Measurements from ENCODE around the gene HNRNPK. TPM values are rescaled to one million over a fixed set of nuclear protein-coding genes. Genes with fewer than 3 reads are reported as not detected.

The HNRNPK gene
- total and polyA plus RNA-seq, 2 donors from 2014 or later = 290 to 483 TPM

- Histone ChIP-seq H3K4me1 (ENCODE audit: control insufficient read depth in 2 of 3, insufficient read depth in 2 of 3, low read depth in 1 of 3, low read length in 3 of 3) (no peaks in the 10 kb centered on the region), H3K27ac (ENCODE audit: low read depth in 2 of 2, low read length in 2 of 2) (no peak overlapping the region), H3K27me3 (ENCODE audit: control insufficient read depth, insufficient read depth, low read length) (no peaks in the 10 kb centered on the region), H3K9ac (ENCODE audit: low read length in 3 of 3) (no peak overlapping the region), H3K9me3 (ENCODE audit: control insufficient read depth in 2 of 3, insufficient read depth in 1 of 3, low read length in 3 of 3) (no peaks in the 10 kb centered on the region), H3K36me3 (ENCODE audit: control insufficient read depth in 2 of 3, insufficient read depth in 3 of 3, low read length in 3 of 3) (no peaks in the 10 kb centered on the region), H3K4me3 (ENCODE audit: low read length in 3 of 3) (no peak overlapping the region)
- intact Hi-C loops (cut with DNase I) = no loop called here
- FAIRE-seq (no peak), DNase-seq (no peak)
- no peak for TF ChIP-seq CTCF (IDR thresholded peaks at IDR 0.05; ENCODE audit: borderline replicate concordance, extremely low read depth, insufficient read depth)
Measured at GRCh38 chr9:83930881-83931280, 49.1 kb downstream of the HNRNPK start.

- no peak overlapping the region for H3K27ac ChIP-seq (ENCODE audit: low read depth in 2 of 2, low read length in 2 of 2)
- H3K4me1 ChIP-seq (ENCODE audit: control insufficient read depth in 2 of 3, insufficient read depth in 2 of 3, low read depth in 1 of 3, low read length in 3 of 3) = no peaks in the 10 kb centered on the region
- intact Hi-C loops (cut with DNase I) = no loop called here
- no peaks in the 10 kb centered on the region for H3K9me3 ChIP-seq (ENCODE audit: control insufficient read depth in 2 of 3, insufficient read depth in 1 of 3, low read length in 3 of 3)
- no peak for TF ChIP-seq CTCF (IDR thresholded peaks at IDR 0.05; ENCODE audit: borderline replicate concordance, extremely low read depth, insufficient read depth)
- H3K9ac ChIP-seq (ENCODE audit: low read length in 3 of 3) = no peak overlapping the region
- FAIRE-seq = no peak
- no peak overlapping the region for H3K4me3 ChIP-seq (ENCODE audit: low read length in 3 of 3)
- no peak for DNase-seq
- no peaks in the 10 kb centered on the region for H3K27me3 ChIP-seq (ENCODE audit: control insufficient read depth, insufficient read depth, low read length)
- H3K36me3 ChIP-seq (ENCODE audit: control insufficient read depth in 2 of 3, insufficient read depth in 3 of 3, low read length in 3 of 3) = no peaks in the 10 kb centered on the region
Measured at GRCh38 chr9:83927591-83927990, 52.4 kb downstream of the HNRNPK start.

- intact Hi-C loops (cut with DNase I) = no loop called here
- Histone ChIP-seq H3K27ac (ENCODE audit: low read depth in 2 of 2, low read length in 2 of 2) (peak within 1 kb of the TSS; percentile 90 to 91), H3K4me1 (ENCODE audit: control insufficient read depth in 2 of 3, insufficient read depth in 2 of 3, low read depth in 1 of 3, low read length in 3 of 3) (peaks cover 0 to 2% (median 2%) of the 10 kb centered on the region in 3 donors), H3K4me3 (ENCODE audit: low read length in 3 of 3) (peak within 1 kb of the TSS; percentile 56 to 80 (median 77)), H3K27me3 (ENCODE audit: control insufficient read depth, insufficient read depth, low read length) (no peaks in the 10 kb centered on the region), H3K9me3 (ENCODE audit: control insufficient read depth in 2 of 3, insufficient read depth in 1 of 3, low read length in 3 of 3) (no peaks in the 10 kb centered on the region), H3K9ac (ENCODE audit: low read length in 3 of 3) (peak within 1 kb of the TSS; percentile 48 to 76 (median 73)), H3K36me3 (ENCODE audit: control insufficient read depth in 2 of 3, insufficient read depth in 3 of 3, low read length in 3 of 3) (no peaks in the 10 kb centered on the region)
- peak; percentile 99 to 100 (median 99) for DNase-seq
- TF ChIP-seq CTCF (IDR thresholded peaks at IDR 0.05; ENCODE audit: borderline replicate concordance, extremely low read depth, insufficient read depth) = peak; percentile 27
- FAIRE-seq = peak; percentile 67
Measured at GRCh38 chr9:83920927-83921707, 58.9 kb downstream of the HNRNPK start, which contains the start of gene KIF27. Gene KIF27 (minus strand): TSS chr9:83921432. CDS start chr9:83915591, 5,841 bp downstream.

Data from kidney (tissue), 14 donors.